Uterus (tissue), 2 donors: Measurements from ENCODE around the gene CACNA2D1.

Experiments used
- POLR2A ChIP-seq, 2 donors: fragments of 450-650 bp; IDR thresholded peaks; one replicate each; pipeline ENCODE4 v1.6.1; 2016; ENCODE audit warnings: antibody characterized with exemption in 2 of 2, mild to moderate bottlenecking in 1 of 2, moderate library complexity in 1 of 2
- TF ChIP-seq, protein P1 (sequence below), 4 experiments: fragments of 200-600 bp in 2 of 4; fragments of 450-650 bp in 2 of 4; sonication (generic) in 2 of 4; IDR thresholded peaks; one replicate each; pipeline ENCODE4 v1.5.1; 2016 to 2019; ENCODE audit warnings: antibody characterized with exemption in 4 of 4, mild to moderate bottlenecking in 2 of 4, moderate library complexity in 1 of 4

DNA sequence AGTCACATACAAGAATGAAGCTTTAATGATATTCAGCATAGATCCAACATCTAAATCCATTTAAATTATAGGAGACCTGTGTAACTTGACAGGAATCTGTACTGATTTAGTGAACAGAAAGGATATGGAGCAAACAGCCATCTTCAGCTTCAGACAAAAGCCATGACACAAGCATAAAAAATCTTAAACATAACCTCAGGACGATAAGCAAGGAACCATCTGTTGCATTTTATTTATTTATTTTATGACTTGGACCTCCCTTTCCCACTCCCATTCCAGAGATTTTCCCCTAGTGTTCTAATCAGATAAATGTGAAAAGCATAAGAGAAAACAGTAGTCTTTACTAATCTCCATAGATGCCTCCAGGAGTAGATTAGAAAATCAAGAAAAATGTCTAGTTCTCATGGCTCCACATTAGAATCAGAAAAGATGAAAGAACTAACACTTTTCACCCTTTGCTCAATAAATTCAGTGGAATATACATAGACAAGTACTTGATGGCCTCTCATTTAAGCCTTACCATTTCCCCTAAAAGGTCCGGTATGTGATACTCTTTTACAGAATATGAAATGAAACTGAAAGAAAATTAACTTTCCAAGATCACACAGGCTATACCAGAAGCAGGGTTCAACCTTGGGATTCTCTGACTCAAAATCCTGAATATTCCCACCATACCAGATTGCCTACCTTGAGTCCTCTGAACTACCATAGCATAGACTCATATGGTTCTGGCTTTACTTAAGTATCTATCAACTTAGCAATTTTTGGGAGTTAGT, 15.2 kb downstream of the CACNA2D1 start:
- TF ChIP-seq, protein P1, sequence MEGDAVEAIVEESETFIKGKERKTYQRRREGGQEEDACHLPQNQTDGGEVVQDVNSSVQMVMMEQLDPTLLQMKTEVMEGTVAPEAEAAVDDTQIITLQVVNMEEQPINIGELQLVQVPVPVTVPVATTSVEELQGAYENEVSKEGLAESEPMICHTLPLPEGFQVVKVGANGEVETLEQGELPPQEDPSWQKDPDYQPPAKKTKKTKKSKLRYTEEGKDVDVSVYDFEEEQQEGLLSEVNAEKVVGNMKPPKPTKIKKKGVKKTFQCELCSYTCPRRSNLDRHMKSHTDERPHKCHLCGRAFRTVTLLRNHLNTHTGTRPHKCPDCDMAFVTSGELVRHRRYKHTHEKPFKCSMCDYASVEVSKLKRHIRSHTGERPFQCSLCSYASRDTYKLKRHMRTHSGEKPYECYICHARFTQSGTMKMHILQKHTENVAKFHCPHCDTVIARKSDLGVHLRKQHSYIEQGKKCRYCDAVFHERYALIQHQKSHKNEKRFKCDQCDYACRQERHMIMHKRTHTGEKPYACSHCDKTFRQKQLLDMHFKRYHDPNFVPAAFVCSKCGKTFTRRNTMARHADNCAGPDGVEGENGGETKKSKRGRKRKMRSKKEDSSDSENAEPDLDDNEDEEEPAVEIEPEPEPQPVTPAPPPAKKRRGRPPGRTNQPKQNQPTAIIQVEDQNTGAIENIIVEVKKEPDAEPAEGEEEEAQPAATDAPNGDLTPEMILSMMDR (IDR thresholded peaks at IDR 0.05): no peak
- no peak for TF ChIP-seq POLR2A (IDR thresholded peaks at IDR 0.05)
